HepG2 (cell line): ENCODE results near the gene BTN1A1. TPM values are rescaled to one million over a fixed set of nuclear protein-coding genes. Genes with fewer than 3 reads are reported as not detected.

Experiments
- AFF4 ChIP-seq: sonication (generic); formaldehyde crosslinking; IDR thresholded peaks from 2 replicates; pipeline ENCODE4 v1.4.0; 2020; ENCODE audit warnings: missing genetic modification reagents
- ARID2 ChIP-seq: sonication (generic); formaldehyde crosslinking; IDR thresholded peaks from 2 replicates; pipeline ENCODE4 v1.8.1; 2022; ENCODE audit warnings: mild to moderate bottlenecking, missing genetic modification reagents, borderline replicate concordance
- ARID3A ChIP-seq: IDR thresholded peaks from 2 replicates; pipeline ENCODE4 v1.6.1; 2012; ENCODE audit warnings: low read depth, low read length, improper control_type of control experiment
- ARNTL ChIP-seq: sonication (generic); formaldehyde crosslinking; IDR thresholded peaks from 2 replicates; pipeline ENCODE4 v1.4.0; 2020; ENCODE audit warnings: mild to moderate bottlenecking, missing genetic modification reagents
- ATAD3A ChIP-seq: sonication (generic); formaldehyde crosslinking; IDR thresholded peaks from 2 replicates; pipeline ENCODE4 v1.4.0; 2020; ENCODE audit warnings: missing genetic modification reagents
- CERS6 ChIP-seq: sonication (generic); formaldehyde crosslinking; IDR thresholded peaks from 2 replicates; pipeline ENCODE4 v1.5.0; 2020; ENCODE audit warnings: missing genetic modification reagents
- GABPB1 ChIP-seq: IDR thresholded peaks from 2 replicates; pipeline ENCODE4 v1.6.1; 2016; ENCODE audit warnings: mild to moderate bottlenecking, missing genetic modification reagents, moderate library complexity, missing compliant biosample characterization
- MAFG ChIP-seq: sonication (generic); formaldehyde crosslinking; IDR thresholded peaks from 2 replicates; pipeline ENCODE4 v1.5.1; 2020; ENCODE audit warnings: mild to moderate bottlenecking, missing genetic modification reagents
- RERE ChIP-seq: IDR thresholded peaks from 2 replicates; pipeline ENCODE4 v1.6.1; 2016; ENCODE audit warnings: low read depth, missing genetic modification reagents, missing compliant biosample characterization
- RORA ChIP-seq: sonication (generic); formaldehyde crosslinking; IDR thresholded peaks from 2 replicates; pipeline ENCODE4 v1.5.0; 2020; ENCODE audit warnings: mild to moderate bottlenecking, missing genetic modification reagents, moderate library complexity
- TSC22D2 ChIP-seq: sonication (generic); formaldehyde crosslinking; IDR thresholded peaks from 2 replicates; pipeline ENCODE4 v1.5.1; 2020; ENCODE audit warnings: missing genetic modification reagents, mild to moderate bottlenecking, borderline replicate concordance
- ZBTB14 ChIP-seq: sonication (generic); formaldehyde crosslinking; IDR thresholded peaks from 2 replicates; pipeline ENCODE4 v1.4.0; 2020; ENCODE audit warnings: missing genetic modification reagents
- ZNF121 ChIP-seq: sonication (generic); formaldehyde crosslinking; IDR thresholded peaks from 2 replicates; pipeline ENCODE4 v1.5.0; 2020; ENCODE audit warnings: mild to moderate bottlenecking, missing genetic modification reagents
- ZNF451 ChIP-seq: sonication (generic); formaldehyde crosslinking; IDR thresholded peaks from 2 replicates; pipeline ENCODE4 v1.5.0; 2020; ENCODE audit warnings: mild to moderate bottlenecking, missing genetic modification reagents
- polyA plus RNA-seq, 8 experiments: library from polyadenylated mRNA; depleted of rRNA in 3 of 8; stranded (reverse) in 7 of 8; unstranded in 1 of 8; fragments of >200 nt; fragmentation: Illumina TruSeq in 4 of 8; extraction: Trizol in 4 of 8; gene quantifications; 2 replicates each; pipeline versions ENCODE4 v1.2.1 to v1.2.3, GENCODE V29; 2011 to 2016; ENCODE audit warnings: low read depth in 4 of 8, missing spikeins in 1 of 8, mixed read lengths in 1 of 8; ENCODE audit not compliant: insufficient read depth in 1 of 8
- total RNA-seq, 5 experiments: library from RNA; depleted of rRNA; stranded (reverse); fragments of >200 nt; fragmentation: Illumina TruSeq; extraction: Trizol; gene quantifications; 2 replicates each; pipeline ENCODE4 v1.2.3, GENCODE V29; 2016; ENCODE audit warnings: low read depth in 1 of 5

Gene BTN1A1
- total and polyA plus RNA-seq, 2 of the 13 experiments (the other 11 are each of a cell fraction or from before 2014, with no cell fraction given), result 0.04 TPM; not detected in 1

- TF ChIP-seq ZNF451 (peak; percentile 64; the same call in 1 of the 2 replicates), RERE (peak; percentile 43; the same call in 1 of the 2 replicates), MAFG (no peak), ZNF121 (CRISPR knock-in tag) (0 out of 2 replicates have a peak, but pooled peaks have one; percentile 4), ATAD3A (CRISPR knock-in tag) (no peak), ARID3A (no peak), AFF4 (CRISPR knock-in tag) (no peak), RORA (no peak), CERS6 (CRISPR knock-in tag) (no peak), ZBTB14 (CRISPR knock-in tag) (0 out of 2 replicates have a peak, but pooled peaks have one; percentile 22), TSC22D2 (CRISPR knock-in tag) (0 out of 2 replicates have a peak, but pooled peaks have one; percentile 41), ARNTL (CRISPR knock-in tag) (0 out of 2 replicates have a peak, but pooled peaks have one; percentile 12), ARID2 (CRISPR knock-in tag) (peak; percentile 78; the same call in 1 of the 2 replicates), GABPB1 (CRISPR knock-in tag) (peak; percentile 95)
These were observed 37.9 kb downstream of the BTN1A1 start, which contains the start of gene HMGN4 (continued) for GRCh38 chr6:26537846-26538571.
